ENCODE results near the gene ABCA2.

- TF ChIP-seq CTCF (IDR thresholded peaks at IDR 0.05) = peak in 5 of 7 experiments; percentile 36 to 44 (median 40)
- TF ChIP-seq POLR2A (IDR thresholded peaks at IDR 0.05) = no peak
- no peak for TF ChIP-seq EP300 (IDR thresholded peaks at IDR 0.05)
- peak in 1 of 3 donors; percentile 12 for TF ChIP-seq POLR2AphosphoS5 (IDR thresholded peaks at IDR 0.05)
These were observed 21.8 kb upstream of the ABCA2 start for GRCh38 chr9:137049544-137050449.

Measured in stomach (tissue), 4 donors.